Hepatocyte (in vitro differentiated cells): Measurements from ENCODE around the gene OSBPL3.

Source experiments
- EZH2 ChIP-seq: fragments of 200-600 bp; sonication (generic); IDR thresholded peaks from 2 replicates; pipeline ENCODE4 v1.6.1; 2016; ENCODE audit warnings: antibody characterized with exemption, mild to moderate bottlenecking, borderline replicate concordance
- EZH2phosphoT487 ChIP-seq: fragments of 200-600 bp; sonication (generic); IDR thresholded peaks from one replicate; pipeline ENCODE4 v1.6.1; 2018; ENCODE audit warnings: antibody characterized with exemption, mild to moderate bottlenecking, low read depth, moderate library complexity; ENCODE audit not compliant: unreplicated experiment, severe bottlenecking
- TF ChIP-seq, protein P1 (sequence below): fragments of 200-600 bp; sonication (generic); IDR thresholded peaks from 2 replicates; pipeline ENCODE4 v1.5.1; 2016; ENCODE audit warnings: antibody characterized with exemption, mild to moderate bottlenecking; ENCODE audit not compliant: poor library complexity

DNA sequence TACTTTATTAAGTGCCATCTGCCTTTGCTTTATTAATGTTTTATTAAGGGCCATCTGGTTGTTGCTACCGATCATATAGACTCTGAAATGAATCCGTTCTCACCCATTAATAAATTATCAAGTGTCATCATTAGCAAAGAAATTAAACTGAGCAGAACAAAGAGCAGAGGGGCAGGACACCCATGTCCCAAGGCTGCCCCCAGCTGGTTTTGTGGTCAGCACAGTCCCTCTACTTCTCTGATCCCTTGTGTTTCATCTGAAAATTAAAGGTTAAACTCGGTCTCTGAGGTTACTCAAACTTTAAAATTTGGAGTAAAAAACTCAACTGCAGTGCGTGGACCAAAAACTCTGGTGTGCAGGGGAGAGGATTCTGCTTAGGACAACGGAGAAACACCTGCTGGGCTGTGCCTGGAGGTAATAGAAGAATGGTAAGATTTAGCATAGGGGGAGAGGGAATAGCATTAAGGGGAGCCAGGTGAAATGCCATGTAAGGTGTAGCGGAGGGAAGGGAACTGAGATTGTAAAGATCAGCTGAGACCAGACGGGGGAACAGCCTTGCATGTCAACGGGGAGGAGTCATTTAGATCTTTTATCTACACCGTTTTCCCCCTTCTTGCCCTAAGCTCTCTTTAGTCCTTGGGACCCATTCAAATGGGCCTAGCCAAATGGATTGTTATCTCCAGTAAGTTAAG lies 212.0 kb downstream of the OSBPL3 start:
- TF ChIP-seq, protein P1, sequence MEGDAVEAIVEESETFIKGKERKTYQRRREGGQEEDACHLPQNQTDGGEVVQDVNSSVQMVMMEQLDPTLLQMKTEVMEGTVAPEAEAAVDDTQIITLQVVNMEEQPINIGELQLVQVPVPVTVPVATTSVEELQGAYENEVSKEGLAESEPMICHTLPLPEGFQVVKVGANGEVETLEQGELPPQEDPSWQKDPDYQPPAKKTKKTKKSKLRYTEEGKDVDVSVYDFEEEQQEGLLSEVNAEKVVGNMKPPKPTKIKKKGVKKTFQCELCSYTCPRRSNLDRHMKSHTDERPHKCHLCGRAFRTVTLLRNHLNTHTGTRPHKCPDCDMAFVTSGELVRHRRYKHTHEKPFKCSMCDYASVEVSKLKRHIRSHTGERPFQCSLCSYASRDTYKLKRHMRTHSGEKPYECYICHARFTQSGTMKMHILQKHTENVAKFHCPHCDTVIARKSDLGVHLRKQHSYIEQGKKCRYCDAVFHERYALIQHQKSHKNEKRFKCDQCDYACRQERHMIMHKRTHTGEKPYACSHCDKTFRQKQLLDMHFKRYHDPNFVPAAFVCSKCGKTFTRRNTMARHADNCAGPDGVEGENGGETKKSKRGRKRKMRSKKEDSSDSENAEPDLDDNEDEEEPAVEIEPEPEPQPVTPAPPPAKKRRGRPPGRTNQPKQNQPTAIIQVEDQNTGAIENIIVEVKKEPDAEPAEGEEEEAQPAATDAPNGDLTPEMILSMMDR: no peak
- TF ChIP-seq EZH2 (no peak), EZH2phosphoT487 (no peak)
